Esophagus squamous epithelium (tissue), 5 donors: ENCODE measurements around the gene GCNT2. TPM values are rescaled to one million over a fixed set of nuclear protein-coding genes. Genes with fewer than 3 reads are reported as not detected.
"Not testable (repeated sequence)": the region's sequence is repeated elsewhere in the genome, so short reads cannot be mapped to it uniquely, and the experiment has no call there.

Experiments used
- DNase-seq: peaks from one replicate; lab custom pipeline; 2025; lab: John Stamatoyannopoulos, UW
- H3K27ac ChIP-seq, 4 donors: fragments of 200-600 bp; sonication (generic); one replicate each; pipeline ENCODE4 v1.5.1; 2016 to 2019; ENCODE audit warnings: mild to moderate bottlenecking in 1 of 4
- H3K27me3 ChIP-seq, 4 donors: fragments of 200-600 bp; sonication (generic); 1 replicate in 3 of 4; 2 replicates in 1 of 4; pipeline versions ENCODE4 v1.5.1 to v1.6.0; 2017 to 2021; ENCODE audit warnings: antibody characterized with exemption in 1 of 4
- H3K36me3 ChIP-seq, 3 donors: fragments of 200-600 bp; sonication (generic); one replicate each; pipeline ENCODE4 v1.5.1; 2016 to 2019
- H3K4me1 ChIP-seq, 3 donors: fragments of 200-600 bp; sonication (generic); one replicate each; pipeline ENCODE4 v1.5.1; 2017 to 2019
- H3K4me3 ChIP-seq, 4 donors: fragments of 200-600 bp; sonication (generic); 1 replicate in 3 of 4; 2 replicates in 1 of 4; pipeline ENCODE4 v1.5.1; 2016 to 2019; ENCODE audit warnings: mild to moderate bottlenecking in 2 of 4, moderate library complexity in 1 of 4
- H3K9me3 ChIP-seq, 3 donors: fragments of 200-600 bp; sonication (generic); one replicate each; pipeline ENCODE4 v1.5.1; 2016 to 2019
- CTCF ChIP-seq, 6 experiments: fragments of 450-650 bp in 4 of 6; fragments of 200-600 bp in 2 of 6; sonication (generic) in 2 of 6; IDR thresholded peaks; one replicate each; pipeline ENCODE4 v1.5.1; 2016 to 2019; ENCODE audit warnings: antibody characterized with exemption in 6 of 6, mild to moderate bottlenecking in 4 of 6, moderate library complexity in 4 of 6
- POLR2A ChIP-seq, 4 donors: fragments of 450-650 bp; IDR thresholded peaks; one replicate each; pipeline ENCODE4 v1.6.1; 2017; ENCODE audit warnings: antibody characterized with exemption in 4 of 4, mild to moderate bottlenecking in 4 of 4, moderate library complexity in 3 of 4
- WGBS, 2 donors: methylation state at CpG; one replicate each; pipeline ENCODE4 v1.1.5; 2018; 5-methylcytosine and 5-hydroxymethylcytosine counted together
- intact Hi-C: fragments of 100-400 bp; cut with DNase I; formaldehyde crosslinking; loops from one replicate; pipeline ENCODE4 v1.15.0; 2022
- total RNA-seq, 4 donors: library from RNA; depleted of rRNA; stranded (reverse); fragments of >200 nt; gene quantifications; one replicate each; pipeline ENCODE4 v1.1.0, GENCODE V29; 2016
- donor health status: DM: yes; HTN: yes; CAD: no.

Gene GCNT2
- total RNA-seq, 4 donors from 2014 or later, result 6.9 to 17.2 (median 8.9) TPM

- no peak for DNase-seq
- no peak for TF ChIP-seq POLR2A (IDR thresholded peaks at IDR 0.05)
- TF ChIP-seq CTCF (IDR thresholded peaks at IDR 0.05), result no peak
- Histone ChIP-seq H3K36me3 (no peaks in the 10 kb centered on the region), H3K27ac (no peak overlapping the region), H3K4me1 (no peaks in the 10 kb centered on the region), H3K27me3 (peaks cover 0 to 7% (median 0%) of the 10 kb centered on the region in 4 donors), H3K4me3 (no peak overlapping the region), H3K9me3 (no peaks in the 10 kb centered on the region)
- 93 to 94% methylated on average over 6 to 8 of the region's 8 CpGs for WGBS, 2 donors
- intact Hi-C loops, result no loop called here
Observed at GRCh38 chr6:10662207-10662606, 141.1 kb downstream of the GCNT2 start.

GRCh38 chr6:10662742-10663141, 141.6 kb downstream of the GCNT2 start:
- no peak for DNase-seq
- no peak overlapping the region for H3K4me3 ChIP-seq
- WGBS, 2 donors, result 88 to 94% methylated on average over 2 of the region's 2 CpGs
- TF ChIP-seq CTCF (IDR thresholded peaks at IDR 0.05), result no peak
- TF ChIP-seq POLR2A (IDR thresholded peaks at IDR 0.05), result no peak
- intact Hi-C loops, result no loop called here
- H3K4me1 ChIP-seq, result no peaks in the 10 kb centered on the region
- no peaks in the 10 kb centered on the region for H3K36me3 ChIP-seq
- no peaks in the 10 kb centered on the region for H3K9me3 ChIP-seq
- H3K27me3 ChIP-seq, result peaks cover 0 to 7% (median 0%) of the 10 kb centered on the region in 4 donors
- no peak overlapping the region for H3K27ac ChIP-seq

- intact Hi-C loops, H3K27me3 ChIP-seq, H3K4me1 ChIP-seq, H3K4me3 ChIP-seq, H3K9me3 ChIP-seq, DNase-seq, H3K36me3 ChIP-seq, H3K27ac ChIP-seq: not testable (repeated sequence)
- 43 to 50% methylated on average over 1 of the region's 1 CpG for WGBS, 2 donors
Observed at GRCh38 chr6:10665595-10665994, 144.4 kb downstream of the GCNT2 start.

GRCh38 chr6:10668126-10668917, 147.2 kb downstream of the GCNT2 start:
- Histone ChIP-seq H3K4me1 (no peaks in the 10 kb centered on the region), H3K9me3 (no peaks in the 10 kb centered on the region), H3K27ac (no peak overlapping the region), H3K36me3 (no peaks in the 10 kb centered on the region), H3K4me3 (no peak overlapping the region), H3K27me3 (peaks cover 0 to 10% (median 0%) of the 10 kb centered on the region in 4 donors)
- intact Hi-C loops, result no loop called here
- DNase-seq, result no peak
- 73 to 85% methylated on average over 2 to 5 of the region's 6 CpGs for WGBS, 2 donors
- no peak for TF ChIP-seq POLR2A (IDR thresholded peaks at IDR 0.05)
- TF ChIP-seq CTCF (IDR thresholded peaks at IDR 0.05), result no peak

- intact Hi-C loops, result no loop called here
- Histone ChIP-seq H3K27me3 (no peaks in the 10 kb centered on the region), H3K4me1 (no peaks in the 10 kb centered on the region), H3K4me3 (no peak overlapping the region), H3K36me3 (no peaks in the 10 kb centered on the region), H3K27ac (no peak overlapping the region), H3K9me3 (no peaks in the 10 kb centered on the region)
- DNase-seq, result no peak
- TF ChIP-seq POLR2A (IDR thresholded peaks at IDR 0.05) (no peak), CTCF (IDR thresholded peaks at IDR 0.05) (no peak)
- WGBS, 2 donors, result 93 to 95% methylated on average over 7 of the region's 7 CpGs
Observed at GRCh38 chr6:10676403-10676802, 155.3 kb downstream of the GCNT2 start.
